Dermis microvascular lymphatic vessel endothelial cell (primary cell): ENCODE results near the gene ACSL3. TPM values are rescaled to one million over a fixed set of nuclear protein-coding genes. Genes with fewer than 3 reads are reported as not detected.
"Not testable (repeated sequence)": the region's sequence is repeated elsewhere in the genome, so short reads cannot be mapped to it uniquely, and the experiment has no call there.

ENCODE experiments used
- DNase-seq, 2 donors: peaks; one replicate each; pipeline versions ENCODE4 v3.0.0 to v3.0.0-alpha.2; 2010; ENCODE audit warnings: low read depth in 2 of 2
- total RNA-seq: library from RNA; depleted of rRNA; stranded (reverse); fragments of >200 nt; gene quantifications from 2 replicates; pipeline ENCODE4 v1.2.1, GENCODE V29; 2014

Gene ACSL3
- total RNA-seq, 1 donor from 2014 or later, result 105 TPM

DNA sequence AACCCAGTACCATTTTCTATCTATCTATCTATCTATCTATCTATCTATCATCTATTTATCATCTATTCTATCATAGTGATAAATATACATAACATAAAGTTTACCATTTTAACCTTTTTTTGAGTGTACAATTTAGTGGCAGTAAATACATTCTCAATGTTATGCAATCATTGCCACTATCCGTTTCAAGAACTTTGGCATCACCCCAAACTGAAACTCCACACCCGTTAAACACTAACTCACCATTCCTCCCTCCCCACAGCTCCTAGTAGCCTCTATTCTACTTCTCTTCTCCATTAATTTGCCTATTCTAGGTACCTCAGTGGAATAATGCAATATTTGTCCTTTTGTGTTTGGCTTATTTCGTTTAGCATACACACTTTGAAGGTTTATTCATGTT lies 108.7 kb downstream of the ACSL3 start:
- DNase-seq, result no peak

GRCh38 chr2:222972420-222972819 lies 111.6 kb downstream of the ACSL3 start:
- no peak for DNase-seq

- DNase-seq, result no peak
These were observed 112.4 kb downstream of the ACSL3 start for GRCh38 chr2:222973237-222973636.

DNA sequence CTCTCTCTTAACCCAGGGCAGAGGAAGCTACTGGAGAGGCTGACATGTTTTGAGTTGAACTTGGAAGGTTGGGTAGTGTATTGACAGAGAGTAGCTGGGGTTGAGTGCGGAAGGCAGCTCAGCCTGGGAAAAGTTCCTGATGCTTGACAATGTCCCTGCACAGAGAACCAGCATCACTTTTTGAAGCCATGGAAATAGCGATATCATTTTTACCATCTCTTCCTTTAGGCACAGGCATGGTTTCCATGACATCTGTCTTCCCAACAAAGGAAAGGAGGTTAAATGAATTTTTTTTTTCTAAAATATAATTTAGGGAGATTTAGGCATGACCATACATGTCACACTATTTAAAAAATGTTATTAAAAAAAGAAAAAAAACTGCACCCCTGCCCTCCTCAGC lies 112.9 kb downstream of the ACSL3 start:
- DNase-seq, result no peak

- DNase-seq, result no peak
These were observed 115.8 kb downstream of the ACSL3 start for GRCh38 chr2:222976521-222977061.

- DNase-seq, result no peak
These were observed 116.3 kb downstream of the ACSL3 start for GRCh38 chr2:222977121-222977520.

- no peak for DNase-seq
These were observed 118.0 kb downstream of the ACSL3 start for GRCh38 chr2:222978850-222979249.

- no peak for DNase-seq
These were observed 118.6 kb downstream of the ACSL3 start for GRCh38 chr2:222979484-222979883.

DNA sequence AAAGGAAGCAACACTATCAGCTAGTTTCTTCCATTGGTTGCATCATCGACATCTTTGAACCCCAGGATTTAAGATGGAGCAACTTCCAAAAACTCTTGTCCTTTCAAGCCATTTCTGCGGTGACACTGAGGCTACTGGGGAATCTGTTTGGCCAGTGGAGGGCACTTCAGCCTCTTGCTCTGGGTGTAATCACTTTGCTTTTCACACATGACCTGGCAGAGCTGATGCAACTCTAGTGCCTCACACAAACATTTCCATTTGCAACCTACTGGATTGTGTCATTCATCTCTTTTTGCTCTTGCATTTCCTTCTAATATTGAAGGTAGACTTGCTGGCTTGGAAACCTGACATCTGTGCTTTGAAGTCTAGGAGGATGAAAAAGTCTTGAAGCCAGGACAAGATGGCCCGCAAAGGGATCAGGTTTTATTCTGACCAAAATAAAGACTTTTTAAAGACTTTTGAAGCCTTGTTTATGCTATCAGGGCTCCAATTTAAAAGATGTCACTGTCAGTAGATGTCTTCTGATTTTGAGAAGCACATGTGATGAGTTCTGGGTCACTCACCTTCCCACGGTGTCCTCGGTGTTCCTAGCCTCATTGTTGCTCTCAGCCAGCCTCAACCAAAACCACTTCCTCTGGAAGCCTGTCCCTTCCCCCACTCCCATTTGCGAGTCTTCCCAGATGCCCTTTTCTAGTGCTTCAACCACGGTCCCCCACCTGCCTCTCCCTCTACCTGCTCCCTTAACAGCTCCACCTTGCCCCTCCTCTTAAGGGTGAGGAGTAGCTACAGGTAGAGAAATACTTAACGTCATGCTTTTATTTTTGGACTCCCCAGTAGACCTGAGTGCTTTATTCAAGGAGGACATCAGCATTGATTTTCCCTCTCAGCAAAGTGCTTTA lies 121.4 kb downstream of the ACSL3 start:
- peak; percentile 43 to 48 for DNase-seq

GRCh38 chr2:222982909-222983265 lies 122.1 kb downstream of the ACSL3 start:
- DNase-seq, result no peak

- DNase-seq, result no peak
These were observed 124.1 kb downstream of the ACSL3 start for GRCh38 chr2:222984908-222985307.

DNA sequence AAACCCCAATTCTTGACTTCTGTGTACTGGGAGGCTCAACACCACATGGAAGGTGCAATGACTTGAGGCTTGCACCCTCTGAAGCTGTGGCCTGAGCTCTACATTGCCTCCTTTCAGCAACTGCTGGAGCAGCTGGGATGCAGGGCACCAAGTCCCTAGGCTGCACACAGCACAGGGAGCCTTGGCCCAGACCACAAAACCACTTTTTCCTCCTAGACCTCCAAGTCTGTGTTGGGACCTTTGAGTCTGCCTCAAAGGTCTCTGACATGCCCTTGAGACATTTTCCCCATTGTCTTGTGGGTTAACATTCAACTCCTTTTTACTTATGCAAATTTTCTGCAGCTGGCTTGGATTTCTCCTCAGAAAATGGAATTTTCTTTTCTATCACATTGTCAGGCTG lies 128.6 kb downstream of the ACSL3 start:
- DNase-seq, result no peak

DNA sequence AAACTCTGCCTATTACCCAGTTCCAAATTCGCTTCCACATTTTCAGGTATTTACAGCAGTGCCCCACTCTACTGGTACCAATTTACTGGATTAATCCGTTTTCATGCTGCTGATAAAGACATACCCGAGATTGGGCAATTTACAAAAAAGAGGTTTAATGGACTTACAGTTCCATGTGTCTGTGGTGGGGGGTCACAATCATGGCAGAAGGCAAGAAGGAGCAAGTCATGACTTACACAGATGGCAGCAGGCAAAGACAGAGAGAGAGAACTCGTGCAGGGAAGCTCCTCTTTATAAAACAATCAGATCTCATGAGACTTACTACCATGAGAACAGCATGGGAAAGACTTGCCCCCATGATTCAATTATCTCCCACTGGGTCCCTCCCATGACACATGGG lies 129.4 kb downstream of the ACSL3 start:
- DNase-seq, result not testable (repeated sequence)

- no peak for DNase-seq
These were observed 131.3 kb downstream of the ACSL3 start for GRCh38 chr2:222992137-222992536.

Other genes with a start within 250 kb of the ACSL3 start
- gene FARSB, start 204.9 kb upstream of the ACSL3 start, total RNA-seq, result 8.2 and 9.6 TPM in 2 replicates
- not detected in 2 replicates for gene MOGAT1, start 189.4 kb upstream of the ACSL3 start, total RNA-seq
- under 0.01 TPM in 1 of 2 replicates, not detected in the other for gene KCNE4, start 191.2 kb downstream of the ACSL3 start, total RNA-seq